Right atrium auricular region (tissue), 2 donors: Measurements from ENCODE around the gene TTC34. TPM values are rescaled to one million over a fixed set of nuclear protein-coding genes. Genes with fewer than 3 reads are reported as not detected.

Experiments used
- DNase-seq: peaks from one replicate; pipeline ENCODE4 v3.0.0-alpha.2; 2019; ENCODE audit warnings: low spot score
- H3K27ac ChIP-seq, 2 donors: fragments of 200-600 bp; sonication (generic); 1 replicate in 1 of 2; 2 replicates in 1 of 2; pipeline ENCODE4 v1.5.1; 2016 to 2019
- H3K27me3 ChIP-seq, 2 donors: fragments of 200-600 bp; sonication (generic); one replicate each; pipeline versions ENCODE4 v1.5.1 to v1.6.0; 2017 to 2019
- H3K36me3 ChIP-seq: fragments of 200-600 bp; sonication (generic); one replicate; pipeline ENCODE4 v1.5.1; 2016
- H3K4me1 ChIP-seq, 2 donors: fragments of 200-600 bp; sonication (generic); one replicate each; pipeline versions ENCODE4 v1.5.1 to v1.6.0; 2017 to 2019
- H3K4me3 ChIP-seq, 2 donors: fragments of 200-600 bp; sonication (generic); 1 replicate in 1 of 2; 2 replicates in 1 of 2; pipeline ENCODE4 v1.5.1; 2017 to 2019; ENCODE audit warnings: mild to moderate bottlenecking in 1 of 2, moderate library complexity in 1 of 2
- H3K9me3 ChIP-seq, 2 donors: fragments of 200-600 bp; sonication (generic); one replicate each; pipeline ENCODE4 v1.5.1; 2019
- total RNA-seq, 2 donors: library from RNA; depleted of rRNA; stranded (reverse); fragments of >200 nt; gene quantifications; one replicate each; pipeline ENCODE4 v1.1.0, GENCODE V29; 2016
- TF ChIP-seq, protein P1 (sequence below), 2 donors: fragments of 200-600 bp; sonication (generic); IDR thresholded peaks; one replicate each; pipeline ENCODE4 v1.5.1; 2019; ENCODE audit warnings: antibody characterized with exemption in 2 of 2

TTC34 gene
- total RNA-seq, 2 donors from 2014 or later = 0.08 to 0.11 TPM

DNA sequence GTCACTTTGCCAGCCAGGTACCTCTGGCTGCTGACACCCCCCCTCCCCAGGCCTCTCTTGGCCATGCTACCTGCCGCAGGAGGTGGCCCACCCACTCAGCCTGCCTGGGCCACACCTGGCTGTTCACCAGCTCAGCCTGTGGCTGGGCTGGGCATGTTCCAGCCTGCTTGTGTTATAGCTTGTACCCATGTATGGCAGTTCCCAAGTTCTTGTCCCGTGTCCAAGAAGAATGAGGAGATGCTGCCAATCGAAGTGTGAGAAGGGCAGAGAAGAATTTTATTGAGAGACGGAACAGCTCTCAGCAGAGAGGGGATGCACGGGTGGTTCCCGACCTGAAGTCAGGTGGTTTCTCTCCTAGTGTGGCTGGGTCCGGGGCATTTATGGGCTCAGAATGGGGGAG lies 164.8 kb downstream of the TTC34 start:
- Histone ChIP-seq H3K27me3 (no peaks in the 10 kb centered on the region), H3K9me3 (peaks cover 0 to 9% of the 10 kb centered on the region in 2 donors), H3K27ac (no peak overlapping the region), H3K4me1 (peaks cover 0 to 23% of the 10 kb centered on the region in 2 donors), H3K36me3 (no peaks in the 10 kb centered on the region), H3K4me3 (no peak overlapping the region)
- TF ChIP-seq, protein P1, sequence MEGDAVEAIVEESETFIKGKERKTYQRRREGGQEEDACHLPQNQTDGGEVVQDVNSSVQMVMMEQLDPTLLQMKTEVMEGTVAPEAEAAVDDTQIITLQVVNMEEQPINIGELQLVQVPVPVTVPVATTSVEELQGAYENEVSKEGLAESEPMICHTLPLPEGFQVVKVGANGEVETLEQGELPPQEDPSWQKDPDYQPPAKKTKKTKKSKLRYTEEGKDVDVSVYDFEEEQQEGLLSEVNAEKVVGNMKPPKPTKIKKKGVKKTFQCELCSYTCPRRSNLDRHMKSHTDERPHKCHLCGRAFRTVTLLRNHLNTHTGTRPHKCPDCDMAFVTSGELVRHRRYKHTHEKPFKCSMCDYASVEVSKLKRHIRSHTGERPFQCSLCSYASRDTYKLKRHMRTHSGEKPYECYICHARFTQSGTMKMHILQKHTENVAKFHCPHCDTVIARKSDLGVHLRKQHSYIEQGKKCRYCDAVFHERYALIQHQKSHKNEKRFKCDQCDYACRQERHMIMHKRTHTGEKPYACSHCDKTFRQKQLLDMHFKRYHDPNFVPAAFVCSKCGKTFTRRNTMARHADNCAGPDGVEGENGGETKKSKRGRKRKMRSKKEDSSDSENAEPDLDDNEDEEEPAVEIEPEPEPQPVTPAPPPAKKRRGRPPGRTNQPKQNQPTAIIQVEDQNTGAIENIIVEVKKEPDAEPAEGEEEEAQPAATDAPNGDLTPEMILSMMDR (IDR thresholded peaks at IDR 0.05) = no peak
- DNase-seq = no peak

DNA sequence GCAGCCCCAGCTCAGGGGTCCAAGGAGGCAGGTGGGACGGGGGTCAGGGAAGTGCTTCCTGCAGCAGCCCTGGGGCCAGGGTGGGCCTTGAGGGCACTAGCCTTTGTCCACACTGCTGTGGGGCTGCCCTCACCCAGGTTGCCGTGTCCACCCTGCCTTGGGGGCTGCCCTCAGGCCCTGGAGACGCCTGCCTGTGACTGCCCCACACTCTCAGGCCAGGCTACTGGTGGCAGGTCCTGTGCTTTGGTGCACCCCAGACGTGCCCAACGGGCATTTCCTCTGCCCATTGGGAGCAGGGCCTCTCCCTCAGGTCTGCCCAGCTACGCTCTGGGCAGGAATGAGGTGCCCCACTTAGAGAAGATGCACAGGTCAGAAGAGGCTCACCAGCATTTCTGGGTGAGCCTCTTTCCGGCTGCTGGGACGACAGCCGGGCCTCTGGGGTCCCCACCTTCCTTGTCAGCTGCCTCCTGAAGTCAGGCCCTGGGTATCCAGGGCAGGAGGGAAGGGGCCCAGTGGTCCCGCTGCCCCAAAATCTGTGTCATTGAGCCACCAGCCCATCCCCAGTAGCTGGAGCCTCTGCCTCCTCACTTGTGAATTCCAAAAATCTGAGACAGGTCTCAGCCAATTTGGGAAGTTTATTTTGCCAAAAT lies 166.0 kb downstream of the TTC34 start:
- Histone ChIP-seq H3K4me3 (no peak overlapping the region), H3K27me3 (no peaks in the 10 kb centered on the region)

DNA sequence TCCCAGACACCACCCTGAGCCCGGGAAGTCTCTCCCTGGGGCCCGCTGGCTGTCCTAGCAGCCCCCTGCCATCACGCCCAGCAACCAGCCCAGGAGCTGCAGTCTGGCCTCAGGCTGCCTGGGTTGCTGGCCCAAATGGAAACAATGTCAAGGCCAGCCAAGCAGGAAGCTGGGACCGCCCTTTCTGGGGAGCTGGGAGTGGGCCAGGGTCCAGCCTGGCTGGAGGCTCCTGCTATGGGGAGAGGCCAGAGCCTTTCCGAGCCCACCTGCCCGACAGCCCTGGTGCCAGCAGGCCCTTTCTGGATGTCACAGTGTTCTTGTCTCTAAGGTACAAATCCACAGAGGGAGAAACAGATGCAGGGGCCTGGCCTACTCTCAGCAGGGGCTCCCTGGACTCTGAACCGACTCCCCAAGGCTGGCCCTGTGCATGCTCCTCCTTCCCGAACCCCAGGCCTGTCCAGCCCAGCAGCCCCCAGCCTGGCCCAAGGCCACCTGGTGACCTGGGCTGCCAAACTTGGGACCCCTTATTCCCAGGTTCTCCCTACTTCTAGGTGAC lies 167.5 kb downstream of the TTC34 start:
- DNase-seq = no peak
- TF ChIP-seq, protein P1 (IDR thresholded peaks at IDR 0.05) = no peak
- no peaks in the 10 kb centered on the region for H3K27me3 ChIP-seq

More for the DNA sequence above, 166.0 kb downstream of the TTC34 start:
- TF ChIP-seq, protein P1 (IDR thresholded peaks at IDR 0.05) = no peak
- Histone ChIP-seq H3K9me3 (peaks cover 0 to 9% of the 10 kb centered on the region in 2 donors), H3K4me1 (peaks cover 0 to 14% of the 10 kb centered on the region in 2 donors), H3K36me3 (no peaks in the 10 kb centered on the region), H3K27ac (no peak overlapping the region)
- no peak for DNase-seq

DNA sequence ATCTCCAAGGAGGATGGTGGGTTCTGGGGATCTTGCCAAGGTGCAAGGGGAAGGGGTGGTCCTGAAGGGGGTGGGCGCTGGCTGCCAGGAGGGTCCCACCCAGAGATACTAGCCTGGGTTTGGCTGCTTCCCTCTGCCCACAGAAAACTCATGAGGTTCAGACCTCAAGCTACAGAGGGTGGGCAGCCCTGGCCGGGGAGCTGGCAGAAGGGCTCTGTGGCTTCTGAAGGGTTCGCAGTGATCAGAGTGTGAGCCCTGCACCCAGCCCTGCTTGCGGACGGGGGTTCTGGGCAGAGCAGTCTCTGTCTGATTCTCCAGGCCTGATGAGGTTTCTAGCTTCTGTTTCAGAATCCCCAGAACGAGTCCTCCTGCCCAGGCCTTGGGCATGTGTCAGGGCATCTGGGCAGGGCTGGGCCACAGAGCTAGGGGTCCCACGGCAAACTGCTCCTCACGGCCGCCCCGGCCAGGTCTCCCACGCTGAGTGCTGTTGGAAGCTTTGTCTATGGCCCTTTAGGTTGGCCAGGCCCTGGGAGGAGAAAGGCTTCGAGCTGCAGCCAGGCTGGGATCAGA lies 168.0 kb downstream of the TTC34 start:
- Histone ChIP-seq H3K9me3 (peaks cover 0 to 9% of the 10 kb centered on the region in 2 donors), H3K4me1 (peaks cover 0 to 15% of the 10 kb centered on the region in 2 donors), H3K27me3 (peaks cover 0 to 4% of the 10 kb centered on the region in 2 donors), H3K4me3 (no peak overlapping the region), H3K36me3 (no peaks in the 10 kb centered on the region), H3K27ac (no peak overlapping the region)
- TF ChIP-seq, protein P1 (IDR thresholded peaks at IDR 0.05) = no peak
- DNase-seq = no peak

More for the DNA sequence above, 167.5 kb downstream of the TTC34 start:
- H3K4me1 ChIP-seq = peaks cover 0 to 9% of the 10 kb centered on the region in 2 donors
- H3K36me3 ChIP-seq = no peaks in the 10 kb centered on the region
- no peak overlapping the region for H3K27ac ChIP-seq
- H3K9me3 ChIP-seq = peaks cover 0 to 9% of the 10 kb centered on the region in 2 donors
- no peak overlapping the region for H3K4me3 ChIP-seq

DNA sequence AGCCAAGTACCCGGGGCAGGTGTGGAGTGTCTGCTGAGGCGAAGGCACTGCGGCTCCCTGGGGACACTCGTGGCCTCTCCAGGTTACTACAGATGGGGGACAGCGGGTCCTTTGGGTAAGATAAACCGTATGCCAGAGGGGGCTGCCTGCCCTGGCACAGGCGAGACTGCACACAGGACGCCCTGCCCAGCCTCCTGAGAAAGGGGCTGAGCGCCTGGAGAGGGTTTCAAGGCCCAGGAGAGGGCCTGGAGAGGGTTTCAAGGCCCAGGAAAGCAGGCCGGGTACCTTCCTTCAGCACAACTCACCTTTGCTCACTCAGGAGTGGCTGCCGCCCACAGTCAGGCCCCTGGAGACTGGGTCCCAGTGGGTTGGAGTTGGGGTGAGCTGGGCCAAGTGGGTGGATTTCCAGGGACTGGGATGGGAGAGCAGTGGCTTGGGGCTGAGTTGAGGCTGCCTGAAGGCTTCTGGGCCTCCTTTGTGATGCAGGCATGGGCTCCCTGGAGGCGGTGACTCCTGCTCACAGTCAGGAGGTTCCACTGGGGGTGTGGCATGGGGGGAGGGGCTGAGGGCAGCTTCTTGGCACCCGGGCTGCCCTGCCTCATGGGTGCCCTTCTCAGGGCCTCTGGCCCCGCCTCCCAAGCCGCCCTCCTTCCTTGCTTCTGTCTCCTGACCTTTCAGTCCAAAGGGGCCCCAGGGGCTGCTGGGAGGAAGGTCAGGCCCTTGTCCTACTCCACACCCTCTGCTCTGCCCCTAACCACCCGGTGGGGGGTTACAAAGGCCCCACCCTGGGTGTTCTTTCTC lies 168.7 kb downstream of the TTC34 start, which contains the start of gene MMEL1:
TSS of gene MMEL1 (minus strand) at position 456 of the 801 bp plus-strand sequence. CDS start 3,532 bp downstream, outside the sequence.
- Histone ChIP-seq H3K4me1 (peaks cover 0 to 18% of the 10 kb centered on the region in 2 donors), H3K27me3 (peaks cover 4 to 8% of the 10 kb centered on the region in 2 donors), H3K27ac (no peak within 1 kb of the TSS), H3K36me3 (no peaks in the 10 kb centered on the region), H3K9me3 (peaks cover 0 to 9% of the 10 kb centered on the region in 2 donors), H3K4me3 (no peak within 1 kb of the TSS)
- DNase-seq = no peak
- TF ChIP-seq, protein P1 (IDR thresholded peaks at IDR 0.05) = no peak
